ENCODE results near the gene RDX.

Gene RDX

DNA sequence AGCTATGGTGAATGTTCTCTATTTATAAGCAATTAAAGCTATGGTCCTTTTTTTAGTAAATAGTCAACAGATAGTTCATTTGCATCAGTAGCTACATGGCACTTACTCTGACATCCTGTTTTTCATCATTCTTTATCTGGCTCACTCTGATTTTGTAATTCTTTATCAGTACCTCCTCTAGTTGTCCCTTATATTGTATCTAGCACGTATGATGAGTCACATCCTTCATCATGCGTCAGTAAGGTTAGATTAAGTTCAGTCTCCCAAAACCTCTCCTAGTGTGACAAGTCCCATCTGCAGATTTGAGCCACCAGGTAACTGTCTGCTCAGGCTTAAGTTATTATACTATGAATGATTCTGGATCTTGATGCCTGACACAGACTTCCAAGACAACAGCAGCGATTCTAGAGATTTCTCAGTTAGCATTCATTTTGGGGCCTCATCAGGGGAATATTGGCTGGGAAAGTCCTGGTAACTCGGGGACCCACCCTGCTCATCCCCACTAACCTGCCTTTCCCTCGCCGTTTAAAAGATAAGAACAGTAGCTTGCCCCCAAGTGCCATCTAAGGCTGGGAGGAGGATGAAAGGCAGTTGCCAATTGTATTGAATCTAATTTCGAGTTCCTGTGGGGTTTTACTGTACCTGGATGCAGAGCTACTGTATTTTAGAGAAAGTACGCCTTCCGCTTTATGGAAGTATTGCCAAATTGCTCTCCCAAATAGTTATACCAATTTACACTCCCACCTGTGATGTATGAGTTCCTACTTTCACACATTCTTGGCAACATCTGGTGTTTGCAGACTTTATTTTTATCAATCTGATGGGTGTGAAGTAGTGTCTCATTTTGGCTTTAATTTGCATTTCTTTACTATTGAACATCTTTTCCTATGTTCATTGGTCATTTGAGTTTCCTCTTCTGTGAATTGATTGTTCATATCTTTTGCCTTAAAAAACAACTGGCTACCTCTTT is 147.4 kb downstream of the RDX start:
- DNase-seq (ENCODE audit: low read depth): peak; percentile 85
- H3K4me3 ChIP-seq (ENCODE audit: low read depth, low read length): no peak overlapping the region
- TF ChIP-seq, protein P1, sequence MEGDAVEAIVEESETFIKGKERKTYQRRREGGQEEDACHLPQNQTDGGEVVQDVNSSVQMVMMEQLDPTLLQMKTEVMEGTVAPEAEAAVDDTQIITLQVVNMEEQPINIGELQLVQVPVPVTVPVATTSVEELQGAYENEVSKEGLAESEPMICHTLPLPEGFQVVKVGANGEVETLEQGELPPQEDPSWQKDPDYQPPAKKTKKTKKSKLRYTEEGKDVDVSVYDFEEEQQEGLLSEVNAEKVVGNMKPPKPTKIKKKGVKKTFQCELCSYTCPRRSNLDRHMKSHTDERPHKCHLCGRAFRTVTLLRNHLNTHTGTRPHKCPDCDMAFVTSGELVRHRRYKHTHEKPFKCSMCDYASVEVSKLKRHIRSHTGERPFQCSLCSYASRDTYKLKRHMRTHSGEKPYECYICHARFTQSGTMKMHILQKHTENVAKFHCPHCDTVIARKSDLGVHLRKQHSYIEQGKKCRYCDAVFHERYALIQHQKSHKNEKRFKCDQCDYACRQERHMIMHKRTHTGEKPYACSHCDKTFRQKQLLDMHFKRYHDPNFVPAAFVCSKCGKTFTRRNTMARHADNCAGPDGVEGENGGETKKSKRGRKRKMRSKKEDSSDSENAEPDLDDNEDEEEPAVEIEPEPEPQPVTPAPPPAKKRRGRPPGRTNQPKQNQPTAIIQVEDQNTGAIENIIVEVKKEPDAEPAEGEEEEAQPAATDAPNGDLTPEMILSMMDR (conservative IDR thresholded peaks at IDR 0.05; ENCODE audit: low read depth, low read length): no peak

GRCh38 chr11:110147962-110148709 is 148.3 kb downstream of the RDX start:
- TF ChIP-seq, protein P1 (conservative IDR thresholded peaks at IDR 0.05; ENCODE audit: low read depth, low read length): no peak
- H3K4me3 ChIP-seq (ENCODE audit: low read depth, low read length): no peak overlapping the region
- peak; percentile 80 for DNase-seq (ENCODE audit: low read depth)

- TF ChIP-seq, protein P1 (conservative IDR thresholded peaks at IDR 0.05; ENCODE audit: low read depth, low read length): no peak
- no peak overlapping the region for H3K4me3 ChIP-seq (ENCODE audit: low read depth, low read length)
- no peak for DNase-seq (ENCODE audit: low read depth)
These were observed 154.6 kb downstream of the RDX start for GRCh38 chr11:110141812-110142211.

- DNase-seq (ENCODE audit: low read depth): no peak
- TF ChIP-seq, protein P1 (conservative IDR thresholded peaks at IDR 0.05; ENCODE audit: low read depth, low read length): no peak
- no peak overlapping the region for H3K4me3 ChIP-seq (ENCODE audit: low read depth, low read length)
These were observed 162.3 kb downstream of the RDX start for GRCh38 chr11:110134110-110134509.

GRCh38 chr11:110133160-110133559 is 163.3 kb downstream of the RDX start:
- no peak overlapping the region for H3K4me3 ChIP-seq (ENCODE audit: low read depth, low read length)
- TF ChIP-seq, protein P1 (conservative IDR thresholded peaks at IDR 0.05; ENCODE audit: low read depth, low read length): no peak
- DNase-seq (ENCODE audit: low read depth): no peak

DNA sequence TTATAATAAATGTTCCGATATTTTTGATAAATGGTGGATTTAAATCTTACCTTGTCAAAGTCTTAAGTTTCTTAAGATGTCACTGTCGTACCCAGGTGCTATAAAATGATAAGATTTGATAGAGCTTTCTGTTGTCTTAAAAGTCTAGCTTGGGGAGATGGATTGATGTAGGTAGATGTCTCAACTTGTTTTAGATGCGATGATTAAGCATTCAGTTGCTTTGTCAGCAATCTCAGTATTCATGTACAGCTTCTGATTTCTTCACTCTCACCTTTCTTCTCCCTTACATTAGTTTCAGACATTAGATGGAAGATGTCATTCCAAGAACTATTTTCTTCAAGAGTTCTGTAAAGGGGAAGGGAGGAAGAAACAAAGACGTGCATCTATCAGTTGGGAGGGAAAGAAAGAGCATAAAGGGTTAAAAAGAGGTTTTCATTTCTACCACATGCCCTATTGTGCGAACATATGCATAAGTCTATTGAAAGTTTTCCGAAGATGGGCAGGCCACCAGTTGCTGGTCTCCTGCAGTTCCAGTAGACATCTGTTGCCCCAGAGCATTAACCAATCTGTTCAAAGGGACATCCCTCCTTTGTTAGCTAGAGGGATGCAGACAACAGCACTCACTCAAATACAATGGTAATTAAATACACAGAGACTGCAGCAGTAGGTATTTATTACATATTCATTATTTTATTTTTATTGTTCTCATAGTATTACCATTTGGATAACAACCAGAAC is 164.9 kb downstream of the RDX start:
- DNase-seq (ENCODE audit: low read depth): no peak
- H3K4me3 ChIP-seq (ENCODE audit: low read depth, low read length): no peak overlapping the region
- TF ChIP-seq, protein P1 (conservative IDR thresholded peaks at IDR 0.05; ENCODE audit: low read depth, low read length): no peak

All from choroid plexus epithelial cell (primary cell).